Nephron progenitor cell (in vitro differentiated cells): ENCODE data around the gene ELAVL1.

Experiments used
- DNase-seq: peaks from one replicate; pipeline ENCODE4 v3.0.0; 2021
- H3K27ac Mint-ChIP-seq: 2 replicates; pipeline ENCODE4 v1.8.0; 2021; ENCODE audit warnings: mild to moderate bottlenecking, moderate library complexity, mixed read lengths
- H3K27me3 Mint-ChIP-seq: 2 replicates; pipeline ENCODE4 v1.8.0; 2021; ENCODE audit warnings: mild to moderate bottlenecking, low read depth, mixed read lengths; ENCODE audit not compliant: poor library complexity
- H3K36me3 Mint-ChIP-seq: 2 replicates; pipeline ENCODE4 v1.8.0; 2021; ENCODE audit warnings: low read depth, mixed read lengths
- H3K4me1 Mint-ChIP-seq: 2 replicates; pipeline ENCODE4 v1.8.0; 2021; ENCODE audit warnings: mixed read lengths
- H3K4me3 Mint-ChIP-seq: 2 replicates; pipeline ENCODE4 v1.8.0; 2021; ENCODE audit warnings: mild to moderate bottlenecking, moderate library complexity, mixed read lengths
- H3K9me3 Mint-ChIP-seq: 2 replicates; pipeline ENCODE4 v1.8.0; 2021; ENCODE audit warnings: mild to moderate bottlenecking, moderate library complexity, mixed read lengths
- CTCF ChIP-seq: fragments of 200-600 bp; sonication (generic); IDR thresholded peaks from 2 replicates; pipeline ENCODE4 v1.5.0; 2021; ENCODE audit warnings: antibody characterized with exemption

ELAVL1 gene

GRCh38 chr19:7940841-7941240 is 64.6 kb downstream of the ELAVL1 start:
- Mint-ChIP-seq H3K27me3 (no peaks in the 10 kb centered on the region), H3K4me3 (peak overlapping the region; percentile 46), H3K36me3 (peaks cover 29% of the 10 kb centered on the region), H3K4me1 (peaks cover 20% of the 10 kb centered on the region), H3K9me3 (no peaks in the 10 kb centered on the region), H3K27ac (peak overlapping the region; percentile 92)
- no peak for DNase-seq
- TF ChIP-seq CTCF: no peak

- TF ChIP-seq CTCF: no peak
- H3K9me3 Mint-ChIP-seq: no peaks in the 10 kb centered on the region
- H3K4me1 Mint-ChIP-seq: no peaks in the 10 kb centered on the region
- no peak for DNase-seq
- no peak overlapping the region for H3K4me3 Mint-ChIP-seq
- no peak overlapping the region for H3K27ac Mint-ChIP-seq
- peaks cover 21% of the 10 kb centered on the region for H3K36me3 Mint-ChIP-seq
- no peaks in the 10 kb centered on the region for H3K27me3 Mint-ChIP-seq
Observed at GRCh38 chr19:7934766-7935165, 70.7 kb downstream of the ELAVL1 start.

GRCh38 chr19:7933828-7934725 is 71.4 kb downstream of the ELAVL1 start:
- Mint-ChIP-seq H3K4me1 (peaks cover 4% of the 10 kb centered on the region), H3K36me3 (peaks cover 20% of the 10 kb centered on the region), H3K27me3 (no peaks in the 10 kb centered on the region), H3K27ac (no peak overlapping the region), H3K9me3 (no peaks in the 10 kb centered on the region), H3K4me3 (no peak overlapping the region)
- TF ChIP-seq CTCF: no peak
- DNase-seq: no peak

GRCh38 chr19:7933411-7933810 is 72.0 kb downstream of the ELAVL1 start:
- DNase-seq: no peak
- H3K36me3 Mint-ChIP-seq: peaks cover 15% of the 10 kb centered on the region
- no peak overlapping the region for H3K27ac Mint-ChIP-seq
- TF ChIP-seq CTCF: peak; percentile 34
- H3K4me3 Mint-ChIP-seq: no peak overlapping the region
- H3K4me1 Mint-ChIP-seq: peaks cover 11% of the 10 kb centered on the region
- no peaks in the 10 kb centered on the region for H3K27me3 Mint-ChIP-seq
- H3K9me3 Mint-ChIP-seq: no peaks in the 10 kb centered on the region

- DNase-seq: no peak
- Mint-ChIP-seq H3K36me3 (peaks cover 13% of the 10 kb centered on the region), H3K4me3 (no peak overlapping the region), H3K27me3 (no peaks in the 10 kb centered on the region), H3K9me3 (no peaks in the 10 kb centered on the region), H3K27ac (no peak overlapping the region), H3K4me1 (peaks cover 14% of the 10 kb centered on the region)
- no peak for TF ChIP-seq CTCF
Observed at GRCh38 chr19:7932930-7933300, 72.5 kb downstream of the ELAVL1 start.
